Posterior vena cava (tissue), 2 donors: Measurements from ENCODE around the gene THG1L. TPM values are rescaled to one million over a fixed set of nuclear protein-coding genes. Genes with fewer than 3 reads are reported as not detected.
A peak's percentile ranks its signal among the peaks of the same experiment; 100 is the strongest.
"Not testable (repeated sequence)": the region's sequence is repeated elsewhere in the genome, so short reads cannot be mapped to it uniquely, and the experiment has no call there.

Source experiments
- DNase-seq: peaks from one replicate; pipeline ENCODE4 v3.0.0-alpha.2; 2020; ENCODE audit warnings: low spot score
- intact Hi-C, 2 donors: fragments of 100-400 bp; cut with DNase I; formaldehyde crosslinking; loops; one replicate each; pipeline versions ENCODE4 v1.14.1 to v1.14.2; 2022 to 2023
- long read RNA-seq, 2 donors: library from polyadenylated mRNA; unstranded; transcript quantifications; one replicate each; pipeline ENCODE4 v2.0.0, GENCODE V29; 2020 to 2021
- total RNA-seq, 2 donors: library from RNA; stranded (reverse); fragmentation: NEBNext Ultra II Directional; extraction: Animal tissue kit (Norgen Biotek cat#: 25700); gene quantifications; one replicate each; pipeline ENCODE4 v1.2.1, GENCODE V29; 2021
- donor health status: DM: yes; HTN: yes; CAD: no.
- donor health status: DM: yes; HTN: yes; CAD: no.

The THG1L gene
- total RNA-seq, result 1 to 10 TPM; 7.4 to 8.4 TPM
- long read RNA-seq, donor 1, transcript THG1L-201 (6 exons, 3,107 nt), result major isoform, 7 of 8 reads
- long read RNA-seq, donor 1, partial matches to known transcripts, result 1 of 8 reads
- long read RNA-seq, donor 1, other reads (novel, unspliced or antisense), result 0 of 8 reads
- long read RNA-seq, donor 2, transcript THG1L-201 (6 exons, 3,107 nt), result major isoform, 51 of 55 reads
- long read RNA-seq, donor 2, partial matches to known transcripts, result 1 of 55 reads
- long read RNA-seq, donor 2, other reads (novel, unspliced or antisense), result 2 of 55 reads

DNA sequence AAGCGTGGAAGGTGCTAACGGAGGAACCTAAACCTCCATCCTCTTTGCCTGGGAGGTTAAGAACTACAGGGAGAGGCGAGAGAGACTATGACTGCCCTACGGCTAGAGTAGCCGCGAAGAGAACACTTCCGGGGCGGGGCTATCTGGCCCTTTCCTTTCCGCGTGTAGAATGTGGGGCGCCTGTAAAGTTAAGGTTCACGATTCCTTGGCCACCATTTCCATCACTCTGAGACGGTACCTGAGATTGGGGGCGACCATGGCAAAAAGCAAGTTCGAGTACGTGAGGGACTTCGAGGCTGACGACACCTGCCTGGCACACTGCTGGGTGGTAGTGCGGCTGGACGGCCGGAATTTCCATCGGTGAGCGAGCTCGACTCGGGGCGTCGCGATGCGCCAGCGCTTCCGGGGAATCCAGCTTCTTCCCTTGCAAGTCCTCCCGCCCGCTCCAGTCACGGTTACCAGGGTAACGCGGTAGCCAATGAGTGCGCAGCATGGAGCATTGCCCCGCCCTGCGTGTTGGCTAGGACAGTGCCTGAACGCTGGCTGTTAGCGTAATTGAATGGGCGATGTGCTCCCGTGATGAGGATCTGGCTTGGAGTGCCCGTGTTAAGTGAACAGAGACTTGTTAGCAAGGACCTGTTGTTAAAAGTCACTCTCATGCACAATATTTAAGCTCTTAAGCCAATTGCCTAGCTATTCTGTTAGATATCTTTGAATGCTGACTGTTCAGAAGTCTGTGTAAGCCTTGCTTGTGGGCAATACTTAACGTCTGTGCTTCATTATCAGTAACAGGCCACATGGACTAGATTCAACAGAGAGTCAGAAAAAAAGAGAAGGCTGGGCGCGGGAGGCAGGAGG, at the start of gene THG1L:
Gene THG1L, plus strand, starts transcription at position 149 of the 858 bp plus-strand sequence. Its CDS starts 21 bp downstream, at position 170.
- peak; percentile 99 for DNase-seq
- intact Hi-C loops, result no loop called here

DNA sequence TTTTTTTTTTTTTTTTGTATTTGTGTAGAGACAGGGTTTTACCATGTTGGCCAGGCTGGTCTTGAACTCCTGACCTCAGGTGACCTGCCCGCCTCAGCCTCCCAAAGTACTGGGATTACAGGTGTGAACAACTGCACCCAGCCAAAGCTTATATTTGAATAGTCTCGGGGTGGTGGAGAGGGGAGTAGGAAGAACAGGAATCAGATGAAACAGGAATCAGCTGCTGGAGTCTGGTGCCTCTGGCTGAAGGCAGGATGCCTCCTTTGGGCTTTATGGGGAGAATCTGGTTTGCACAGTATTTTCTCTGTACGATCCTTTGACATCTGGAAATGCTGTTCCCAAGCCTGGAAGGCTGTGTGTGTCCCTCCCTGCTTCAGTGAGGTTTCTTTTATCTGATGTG, 49.0 kb upstream of the THG1L start:
- intact Hi-C loops, result loop anchor here in 1 of 2 donors (2.0 kb wide), 1 partner anchor 25 kb away; no protein-coding TSS in a partner anchor
- DNase-seq, result no peak

DNA sequence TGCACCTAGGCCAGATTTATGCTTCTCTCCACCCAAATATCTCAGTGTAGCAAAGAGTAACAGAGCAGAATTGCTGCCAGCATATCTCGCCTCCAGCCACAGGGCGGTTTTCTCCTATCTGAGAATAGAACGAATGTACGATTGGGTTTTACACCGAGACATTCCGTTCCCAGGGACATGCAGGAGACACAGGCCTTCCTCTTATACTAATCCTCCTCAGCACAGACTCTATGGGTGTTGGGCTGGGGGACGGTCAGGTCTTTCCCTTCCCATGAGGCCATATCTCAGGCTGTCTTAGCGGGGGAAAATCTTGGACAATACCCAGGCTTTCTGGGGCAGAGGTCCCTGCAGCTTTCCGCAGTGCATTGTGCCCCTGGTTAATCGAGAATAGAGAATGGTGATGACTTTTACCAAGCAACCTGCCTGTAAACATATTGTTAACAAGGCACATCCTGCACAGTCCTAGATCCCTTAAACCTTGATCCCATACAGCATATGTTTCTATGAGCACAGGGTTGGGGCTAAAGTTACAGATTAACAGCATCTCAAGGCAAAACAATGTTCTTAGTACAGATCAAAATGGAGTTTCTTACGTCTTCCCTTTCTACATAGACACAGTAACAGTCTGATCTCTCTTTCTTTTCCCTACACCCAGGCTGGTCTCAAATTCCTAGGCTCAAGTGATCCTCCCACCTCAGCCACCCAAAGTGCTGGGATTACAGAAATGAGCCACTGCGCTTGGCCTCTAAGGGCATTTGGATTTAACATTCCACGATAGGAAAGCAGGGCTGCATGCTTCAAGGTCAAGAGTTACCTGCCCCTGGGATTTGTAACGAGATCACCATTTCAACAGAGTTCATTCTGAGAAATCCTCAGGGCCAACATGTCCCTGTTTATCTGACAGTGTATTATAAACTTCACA, 44.7 kb upstream of the THG1L start:
- DNase-seq, intact Hi-C loops: not testable (repeated sequence)

DNA sequence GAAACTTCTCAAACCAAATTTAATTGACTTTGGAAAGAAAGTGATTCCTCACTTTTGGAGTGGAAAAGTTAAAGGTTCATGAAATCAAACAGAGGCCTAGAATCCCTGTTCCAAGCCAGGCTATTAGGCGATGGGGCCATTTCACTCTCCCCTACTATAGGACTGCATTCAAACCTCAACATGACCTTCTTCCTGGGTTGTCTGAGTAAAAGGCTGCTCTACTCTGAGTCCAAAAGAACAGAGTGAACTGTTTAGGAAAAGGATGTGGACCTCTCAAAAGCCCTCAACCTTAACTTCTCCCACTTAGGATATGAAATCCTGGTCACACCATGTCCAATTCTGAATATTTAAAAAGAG, 44.0 kb upstream of the THG1L start:
- intact Hi-C loops, result no loop called here
- no peak for DNase-seq

DNA sequence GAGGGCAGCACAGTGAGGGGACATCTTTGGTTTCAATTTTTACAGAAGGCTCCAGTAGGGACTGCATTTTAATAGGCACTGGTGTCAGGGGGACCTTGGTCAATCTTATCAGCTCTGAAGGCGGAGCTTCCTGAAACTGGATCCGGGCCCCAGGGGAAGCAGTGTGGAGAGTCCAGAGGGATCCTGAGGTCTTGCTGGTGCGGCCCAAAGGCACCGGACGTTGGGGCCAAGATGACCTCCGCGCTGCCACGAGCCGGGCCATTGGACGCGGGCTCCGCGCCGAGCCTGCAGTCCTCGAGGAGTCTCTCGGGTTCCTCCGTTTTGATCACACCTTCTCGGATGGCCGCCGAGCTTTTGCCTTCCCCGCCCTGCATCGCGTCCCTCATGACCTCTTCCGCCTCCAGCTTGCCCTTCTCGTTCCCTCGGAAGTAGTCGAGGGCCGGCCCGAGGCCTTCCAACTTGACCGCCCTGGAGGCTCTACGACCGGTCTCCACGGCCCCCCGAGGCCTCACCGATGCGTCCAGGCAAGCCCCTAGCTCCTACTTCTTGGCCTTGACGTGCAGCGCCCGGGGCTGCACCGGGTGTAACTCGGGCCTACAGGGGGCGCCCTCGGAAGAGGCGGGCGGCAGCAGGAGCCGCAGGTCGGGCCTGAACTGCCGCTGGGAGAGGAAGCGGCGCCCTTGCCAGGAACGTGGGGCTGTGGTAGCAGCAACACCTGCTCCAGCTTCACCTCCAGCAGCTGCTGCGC, 41.1 kb upstream of the THG1L start:
- intact Hi-C loops, result loop anchor here in 1 of 2 donors (5.0 kb wide), 1 partner anchor 408 kb away; no protein-coding TSS in a partner anchor
- no peak for DNase-seq

DNA sequence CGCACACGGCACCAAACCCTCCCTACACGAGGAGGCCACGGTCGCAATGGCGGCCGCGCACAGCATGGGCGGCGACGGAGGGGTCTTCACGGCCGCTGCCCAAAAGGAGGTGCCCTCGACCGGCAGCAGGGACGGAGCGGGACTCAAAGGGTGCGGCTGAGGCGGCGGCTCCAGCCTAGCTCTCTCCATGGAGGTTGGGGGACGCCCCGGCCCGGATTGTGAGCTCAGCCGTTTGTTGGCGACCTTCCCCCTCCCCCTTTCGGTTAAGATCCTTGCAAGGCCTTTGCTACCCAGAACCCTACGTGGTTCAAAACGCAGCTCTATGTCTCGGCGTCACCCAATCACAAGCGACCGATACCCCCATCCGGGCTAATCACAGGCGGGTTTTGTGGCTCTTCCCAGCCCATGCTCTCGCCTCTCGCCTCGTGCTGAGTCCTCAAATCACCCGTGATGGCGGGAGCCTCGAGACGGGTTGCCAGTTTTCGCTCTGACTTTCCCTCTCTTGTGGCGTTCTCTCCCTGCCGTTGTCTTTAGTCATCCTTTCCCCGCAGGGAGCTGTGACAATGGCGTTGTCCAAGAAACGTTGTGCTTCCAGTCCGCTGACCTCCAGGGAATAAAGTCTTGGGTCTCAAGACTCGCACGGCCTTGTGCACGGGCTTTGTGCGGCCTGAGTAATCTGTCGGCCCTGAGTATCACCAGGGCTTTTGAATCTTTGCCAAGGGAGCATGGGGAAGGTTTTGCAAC, 40.4 kb upstream of the THG1L start:
- DNase-seq, result no peak
- intact Hi-C loops, result loop anchor here in 1 of 2 donors (5.0 kb wide), 1 partner anchor 409 kb away; no protein-coding TSS in a partner anchor

DNA sequence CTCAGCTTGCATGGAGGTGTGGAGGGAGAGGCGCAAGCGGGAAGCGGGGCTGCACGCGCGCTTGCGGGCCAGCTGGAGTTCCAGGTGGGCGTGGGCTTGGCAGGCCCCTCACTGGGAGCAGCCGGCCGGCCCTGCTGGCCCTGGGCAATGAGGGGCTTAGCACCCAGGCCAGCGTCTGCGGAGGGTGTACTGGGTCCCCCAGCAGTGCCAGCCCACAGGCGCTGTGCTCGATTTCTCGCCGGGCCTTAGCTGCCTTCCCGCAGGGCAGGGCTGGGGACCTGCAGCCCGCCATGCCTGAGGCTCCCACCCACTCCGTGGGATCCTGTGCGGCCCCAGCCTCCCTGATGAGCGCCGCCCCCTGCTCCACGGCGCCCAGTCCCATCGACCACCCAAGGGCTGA, 37.4 kb upstream of the THG1L start:
- intact Hi-C loops, result loop anchor here in 1 of 2 donors (5.0 kb wide), 1 partner anchor 412 kb away; no protein-coding TSS in a partner anchor
- not testable (repeated sequence) for DNase-seq

DNA sequence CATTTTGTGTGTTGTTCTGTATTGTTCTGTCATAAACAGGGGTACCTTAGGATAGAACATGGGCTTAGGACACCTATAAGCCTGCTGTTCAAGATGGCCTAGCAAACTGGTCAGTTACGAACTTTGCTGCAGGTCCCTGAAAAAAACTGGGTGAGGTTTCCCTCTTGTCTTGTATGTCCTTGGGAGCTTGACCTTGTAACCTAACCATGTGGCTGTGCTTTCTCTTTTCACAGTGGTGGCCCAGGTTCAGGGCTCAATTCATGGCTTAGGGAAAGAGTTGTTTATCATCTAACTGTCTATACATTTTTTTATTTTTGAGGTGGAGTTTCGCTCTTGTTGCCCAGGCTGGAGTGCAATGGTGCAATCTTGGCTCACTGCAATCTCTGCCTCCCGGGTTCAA, 35.1 kb upstream of the THG1L start:
- intact Hi-C loops, DNase-seq: not testable (repeated sequence)

DNA sequence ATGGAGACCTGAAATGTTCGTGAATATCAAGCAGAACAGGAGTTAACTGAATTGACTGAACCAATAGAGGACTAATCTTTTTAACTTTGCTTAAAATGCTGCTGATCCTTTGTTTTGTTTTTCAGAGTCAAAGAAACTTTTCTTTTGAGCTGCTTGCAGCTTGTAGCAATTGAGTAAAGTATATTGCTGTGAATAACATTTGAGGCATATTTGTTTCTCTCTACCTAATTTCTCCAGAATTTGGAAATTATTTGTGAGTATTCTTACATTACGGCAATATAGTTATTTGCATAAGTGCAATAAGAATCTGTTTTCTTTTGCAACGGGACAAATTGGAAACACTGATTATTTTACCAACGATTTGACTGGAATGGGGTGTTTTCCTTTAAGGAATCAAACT, 32.5 kb upstream of the THG1L start:
- DNase-seq, intact Hi-C loops: not testable (repeated sequence)

DNA sequence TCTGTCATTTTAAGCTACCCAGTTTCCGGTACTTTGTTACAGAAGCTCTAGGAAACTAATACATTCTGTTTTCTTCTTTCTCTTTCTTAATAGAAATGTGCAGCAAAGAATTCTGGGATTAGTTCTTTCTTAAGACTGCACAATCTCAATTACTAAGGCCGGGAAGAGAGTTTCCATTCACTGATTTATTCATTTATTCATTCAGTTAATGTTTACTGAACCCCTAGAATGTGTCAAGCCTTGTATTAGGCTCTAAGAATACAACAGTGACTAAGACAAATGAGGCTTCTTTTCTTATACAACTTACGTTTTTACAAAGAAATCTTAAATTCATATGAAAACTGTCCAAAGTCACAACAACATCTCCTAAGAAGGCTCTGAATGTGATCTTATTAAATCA, 27.5 kb upstream of the THG1L start:
- intact Hi-C loops, result loop anchor here in 1 of 2 donors (5.0 kb wide), 1 partner anchor 536 kb away; the partner anchor contains the start of gene GARIN3
- DNase-seq, result no peak

DNA sequence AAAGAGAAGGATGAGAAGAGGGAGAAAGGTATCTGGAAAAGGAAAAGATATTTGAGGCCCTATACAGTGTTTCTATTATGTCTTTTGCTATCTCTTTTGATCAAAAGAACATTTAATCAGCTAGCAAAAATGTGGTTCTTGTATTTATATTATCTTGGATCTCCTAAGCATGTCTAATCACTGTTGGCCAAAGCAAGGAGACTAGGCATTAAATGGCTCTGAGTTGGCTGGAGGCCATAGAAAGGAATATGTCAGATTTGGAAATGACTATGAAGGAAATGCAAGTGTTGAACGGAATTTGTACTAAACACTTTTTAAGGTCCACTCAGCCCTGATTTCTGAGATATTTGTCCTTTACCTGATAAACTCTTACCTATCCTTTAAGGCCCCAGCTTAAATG, 22.4 kb upstream of the THG1L start:
- no peak for DNase-seq
- intact Hi-C loops, result no loop called here

DNA sequence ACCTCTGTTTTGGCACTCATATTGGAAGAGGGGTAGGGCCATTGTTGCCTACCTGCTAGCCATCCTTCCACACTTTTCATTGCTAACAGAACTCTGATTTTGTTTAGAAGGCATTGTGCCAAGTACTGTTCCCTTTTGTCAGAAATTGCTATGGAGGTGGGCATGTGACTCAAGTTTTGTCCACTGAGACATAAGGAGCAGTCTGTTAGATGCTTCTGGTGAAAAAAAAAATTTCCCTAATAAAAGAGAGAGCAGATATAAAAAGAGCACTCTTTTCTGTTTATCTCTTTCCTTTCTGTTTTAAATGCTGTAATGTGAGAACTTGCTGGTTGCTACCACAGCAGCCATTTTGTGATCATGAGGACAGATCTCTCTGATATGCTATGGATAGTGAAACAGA, 21.9 kb upstream of the THG1L start:
- intact Hi-C loops, result no loop called here

DNA sequence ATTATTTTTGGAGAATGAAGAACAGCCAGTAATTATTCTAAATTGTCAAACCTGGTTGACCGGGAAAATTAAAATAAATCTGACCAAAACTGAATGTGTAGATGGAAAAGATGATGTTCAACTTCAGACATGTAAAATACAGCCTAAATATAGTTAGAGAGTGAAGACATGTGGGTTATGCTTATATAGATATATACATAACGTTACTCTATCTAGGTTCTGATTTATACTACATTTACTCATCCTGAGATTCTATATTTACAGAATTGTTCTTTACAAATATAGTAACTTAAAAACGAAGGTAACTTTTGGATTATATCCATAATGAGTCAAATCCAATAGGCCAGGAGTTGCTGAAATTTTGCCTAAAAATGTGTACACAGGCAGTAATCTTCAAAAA, 20.8 kb upstream of the THG1L start:
- no peak for DNase-seq
- intact Hi-C loops, result loop anchor here in 1 of 2 donors (10.0 kb wide), 2 partner anchors 226 to 346 kb away; no protein-coding TSS in a partner anchor

More for the DNA sequence above, 21.9 kb upstream of the THG1L start:
- DNase-seq, result no peak

DNA sequence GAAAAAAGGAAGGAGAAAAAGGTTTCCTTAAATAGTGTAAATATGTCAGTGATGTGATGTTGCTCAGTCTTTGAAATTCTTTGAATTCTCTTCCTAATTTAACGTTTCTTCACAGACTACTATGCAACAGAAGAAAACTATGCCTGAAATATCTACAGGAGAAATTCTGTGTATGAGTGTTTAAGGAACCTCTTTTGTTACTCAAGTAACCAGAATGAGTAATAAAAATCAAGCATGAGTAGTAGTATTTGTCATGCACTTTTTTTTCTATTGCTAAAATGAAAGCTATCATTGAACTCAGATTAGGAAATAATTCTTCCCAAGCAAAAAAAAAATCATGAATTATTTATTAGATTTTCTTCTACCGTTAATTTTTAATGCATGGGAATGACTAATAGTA, 20.3 kb upstream of the THG1L start:
- intact Hi-C loops, result loop anchor here in 1 of 2 donors (10.0 kb wide), 2 partner anchors 226 to 346 kb away; no protein-coding TSS in a partner anchor
- no peak for DNase-seq

DNA sequence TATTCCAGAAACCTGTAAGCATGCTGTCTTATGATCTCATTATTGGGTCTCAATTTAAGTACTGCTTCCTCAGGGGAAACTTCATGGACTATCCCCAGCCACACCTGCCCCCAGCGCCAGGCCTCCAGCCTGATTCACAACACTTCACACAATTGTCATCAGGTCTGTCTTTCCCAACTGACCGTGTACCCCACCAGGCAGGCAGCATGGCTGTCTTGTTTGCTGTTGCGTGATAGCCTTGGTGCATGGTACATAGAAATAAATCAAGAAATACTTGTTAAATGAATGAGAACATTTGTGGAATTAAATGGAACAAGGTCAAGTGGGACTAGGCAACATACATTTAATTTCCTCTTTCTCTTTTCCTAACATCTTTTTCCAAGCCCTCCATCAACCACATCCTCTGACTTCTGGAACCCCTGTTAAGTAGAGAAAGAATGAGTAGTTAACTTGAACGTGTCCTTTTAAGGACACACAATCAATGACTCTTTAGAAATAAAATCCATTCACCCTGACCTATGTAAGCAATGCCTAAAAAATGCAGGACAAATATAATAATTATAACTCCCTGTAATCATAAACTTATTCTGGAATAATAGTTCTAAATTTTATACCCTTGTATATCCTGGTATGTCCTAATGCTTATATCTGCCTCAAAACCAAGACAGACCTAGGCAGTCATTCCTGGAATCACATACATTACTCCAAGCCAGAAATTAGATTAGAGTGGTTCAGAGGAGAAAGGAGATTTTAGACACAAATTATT, 17.2 kb upstream of the THG1L start:
- no peak for DNase-seq
- intact Hi-C loops, result loop anchor here in 1 of 2 donors (10.0 kb wide), 2 partner anchors 229 to 349 kb away; no protein-coding TSS in a partner anchor

DNA sequence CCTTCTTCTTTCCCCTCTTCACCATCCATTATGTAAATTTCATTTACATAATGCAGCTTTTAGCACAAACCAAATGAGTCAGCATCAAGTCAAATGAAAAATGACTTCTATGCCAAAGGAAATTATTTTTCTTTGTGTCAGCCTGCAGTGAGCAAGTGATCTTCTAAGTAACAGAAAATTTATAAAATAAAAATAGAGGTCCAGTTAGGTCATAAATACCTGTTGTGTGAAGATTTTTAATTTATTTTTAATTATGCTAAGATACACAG, 16.7 kb upstream of the THG1L start:
- intact Hi-C loops, result loop anchor here in 1 of 2 donors (10.0 kb wide), 2 partner anchors 230 to 350 kb away; no protein-coding TSS in a partner anchor
- no peak for DNase-seq

DNA sequence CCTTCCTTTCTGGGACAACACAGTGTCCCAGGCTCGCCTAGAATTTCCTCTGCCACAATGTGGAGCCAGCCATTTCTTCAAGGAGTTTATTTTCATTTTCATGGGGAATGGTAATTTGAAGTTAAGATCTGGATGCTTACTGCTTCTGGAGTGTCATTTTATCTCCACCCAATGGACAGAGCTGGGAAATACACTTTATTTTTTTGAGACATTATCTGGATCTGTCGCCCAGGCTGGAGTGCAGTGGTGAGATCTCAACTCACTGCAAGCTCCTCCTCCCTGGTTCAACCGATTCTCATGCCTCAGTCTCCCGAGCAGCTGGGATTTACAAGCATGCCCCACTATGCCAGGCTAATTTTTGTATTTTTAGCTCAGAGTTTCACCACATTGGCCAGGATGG, 12.7 kb upstream of the THG1L start:
- intact Hi-C loops, result loop anchor here in 1 of 2 donors (10.0 kb wide), 2 partner anchors 234 to 354 kb away; no protein-coding TSS in a partner anchor
- DNase-seq, result no peak
